K562 (cell line): ENCODE data around the gene PIK3R6.

Experiments used
- ATF7 ChIP-seq: fragments of 450-650 bp; IDR thresholded peaks from 2 replicates; pipeline ENCODE4 v1.7.1; 2014; ENCODE audit warnings: mild to moderate bottlenecking, moderate library complexity
- CEBPB ChIP-seq: fragments of 450-650 bp; IDR thresholded peaks from 2 replicates; pipeline ENCODE4 v1.6.1; 2016; ENCODE audit warnings: missing genetic modification characterization, missing compliant biosample characterization
- CREB3 ChIP-seq: fragments of 450-650 bp; conservative IDR thresholded peaks from 2 replicates; pipeline ENCODE4 v1.6.1; 2016; ENCODE audit warnings: missing genetic modification characterization, low read depth, mild to moderate bottlenecking, missing compliant biosample characterization, moderate library complexity
- CTCF ChIP-seq, 3 experiments: IDR thresholded peaks in 2 of 3; conservative IDR thresholded peaks in 1 of 3; 2 replicates each; pipeline ENCODE4 v1.5.1; 2011 to 2012; ENCODE audit warnings: low read length in 3 of 3, mild to moderate bottlenecking in 3 of 3, control low read depth in 2 of 3, improper control_type of control experiment in 1 of 3, inconsistent platforms in 1 of 3, low read depth in 1 of 3, mixed read lengths in 1 of 3, moderate library complexity in 1 of 3; ENCODE audit not compliant: insufficient read depth in 2 of 3
- EGR1 ChIP-seq: fragments of 450-650 bp; conservative IDR thresholded peaks from 2 replicates; pipeline ENCODE4 v1.6.1; 2017; ENCODE audit warnings: mild to moderate bottlenecking
- FOXP4 ChIP-seq: sonication (generic); formaldehyde crosslinking; IDR thresholded peaks from 2 replicates; pipeline ENCODE4 v1.8.0; 2022; ENCODE audit warnings: mild to moderate bottlenecking, missing genetic modification reagents, borderline replicate concordance
- IRF9 ChIP-seq: fragments of 450-650 bp; IDR thresholded peaks from 2 replicates; pipeline ENCODE4 v1.6.1; 2016; ENCODE audit warnings: missing biosample characterization, missing genetic modification characterization
- MAFF ChIP-seq: IDR thresholded peaks from 2 replicates; pipeline ENCODE4 v1.6.1; 2012; ENCODE audit warnings: low read length, improper control_type of control experiment
- NCOR1 ChIP-seq: fragments of 450-650 bp; IDR thresholded peaks from 2 replicates; pipeline ENCODE4 v1.6.1; 2016; ENCODE audit warnings: mild to moderate bottlenecking, moderate library complexity
- OTX1 ChIP-seq: fragments of 450-650 bp; formaldehyde crosslinking; IDR thresholded peaks from 2 replicates; pipeline ENCODE4 v1.4.0; 2022; ENCODE audit warnings: mild to moderate bottlenecking
- ZNF282 ChIP-seq: sonication (generic); formaldehyde crosslinking; IDR thresholded peaks from 2 replicates; pipeline ENCODE4 v1.8.1; 2023; ENCODE audit warnings: missing genetic modification reagents
- ZNF311 ChIP-seq: fragments of 250-450 bp; sonication (Bioruptor Pico); IDR thresholded peaks from 2 replicates; pipeline ENCODE4 v1.4.0; 2020; ENCODE audit warnings: mild to moderate bottlenecking, moderate library complexity

GRCh38 chr17:8794636-8795035 is 72.8 kb downstream of the PIK3R6 start:
- TF ChIP-seq EGR1, result no peak
- no peak for TF ChIP-seq ZNF311 (CRISPR knock-in tag)
- no peak for TF ChIP-seq CTCF (IDR thresholded peaks at IDR 0.05 in 2 of 3, conservative IDR thresholded peaks at IDR 0.05 in 1 of 3; ENCODE audit: insufficient read depth in 2 of 3, low read depth in 1 of 3, low read length in 3 of 3)
- no peak for TF ChIP-seq CEBPB (tag)
- TF ChIP-seq CREB3, result no peak
- no peak for TF ChIP-seq MAFF
- no peak for TF ChIP-seq NCOR1
- TF ChIP-seq IRF9 (tag), result no peak
- no peak for TF ChIP-seq OTX1 (CRISPR knock-in tag)
- TF ChIP-seq ATF7, result no peak
- no peak for TF ChIP-seq FOXP4 (CRISPR knock-in tag)
- no peak for TF ChIP-seq ZNF282 (CRISPR knock-in tag)
